ENCODE data around the gene MAB21L1.
A peak's percentile ranks its signal among the peaks of the same experiment; 100 is the strongest.

MAB21L1 gene

DNA sequence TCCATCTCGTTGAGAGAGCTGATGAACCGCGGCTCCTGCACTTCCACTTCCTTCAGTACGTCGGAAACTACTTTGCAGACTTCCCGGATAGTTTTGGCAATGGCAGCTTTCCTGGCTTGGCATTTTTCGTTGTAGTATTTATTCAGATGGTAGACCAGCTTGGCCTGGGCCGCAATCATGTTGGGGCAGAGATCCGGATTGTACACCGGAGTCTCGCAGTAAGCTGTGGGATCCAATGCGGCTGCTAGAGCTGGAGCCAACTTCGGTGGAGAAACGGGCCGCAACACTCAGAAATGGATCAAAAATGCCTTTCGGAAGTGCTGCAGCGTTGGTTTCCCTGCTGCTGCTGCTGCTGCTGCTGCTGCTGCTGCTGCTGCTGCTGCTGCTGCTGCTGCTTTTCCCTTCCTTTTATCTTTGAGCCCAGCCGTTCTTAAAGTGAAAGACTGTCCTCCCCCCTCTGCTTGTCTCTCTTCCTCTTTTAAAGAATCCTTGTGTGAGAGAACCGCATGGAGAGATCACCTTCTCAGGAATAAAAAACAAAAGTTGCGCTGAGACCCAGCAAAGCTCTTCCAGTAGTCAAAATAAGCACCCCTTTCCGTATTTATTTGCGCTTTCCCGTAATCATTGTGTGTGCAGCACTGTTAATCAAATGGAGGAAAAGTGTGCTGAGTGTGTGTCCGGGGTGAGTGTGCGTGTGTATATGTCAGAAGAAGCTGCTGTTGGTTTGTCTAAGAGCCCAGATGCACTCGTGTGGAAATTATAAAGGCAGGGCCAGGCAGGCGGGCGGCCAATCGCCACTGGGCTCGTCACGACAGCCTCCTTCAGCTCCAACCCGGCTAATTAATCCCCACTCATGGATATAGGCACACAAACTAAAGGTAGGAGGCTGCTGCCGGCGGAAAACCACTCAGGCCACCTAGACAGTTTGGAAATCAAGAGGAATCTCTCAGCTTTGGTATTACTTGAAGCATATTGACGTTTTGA is at the start of gene MAB21L1:
Gene MAB21L1, minus strand, starts transcription at position 730 of the 984 bp plus-strand sequence. Its CDS starts 551 bp downstream, at position 179.
- peak within 1 kb of the TSS; percentile 74 for H3K4me3 Mint-ChIP-seq

DNA sequence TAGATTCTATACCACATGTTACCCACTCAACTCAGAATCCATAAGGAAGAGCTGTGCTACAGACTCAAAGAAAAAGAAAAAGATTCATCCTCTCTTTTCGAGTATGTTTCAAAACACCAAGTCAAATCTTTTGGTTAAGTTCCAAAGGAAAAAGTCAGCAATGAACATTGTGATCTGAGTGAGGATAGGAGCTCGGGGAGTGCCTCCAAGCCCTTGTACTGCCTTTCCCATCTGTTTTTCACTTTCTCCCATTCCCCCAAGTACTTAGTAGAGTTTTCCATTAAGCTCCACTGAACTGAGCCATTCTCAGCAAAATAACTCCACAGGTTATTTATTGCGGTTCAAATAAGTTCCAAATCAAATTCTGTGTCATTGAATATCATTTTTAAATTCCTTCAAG is 47.7 kb upstream of the MAB21L1 start:
- no peaks in the 10 kb centered on the region for H3K4me1 Mint-ChIP-seq (ENCODE audit: low read depth)
- peaks cover 2% of the 10 kb centered on the region for H3K9me3 Mint-ChIP-seq
- no peaks in the 10 kb centered on the region for H3K36me3 Mint-ChIP-seq (ENCODE audit: low read depth)
- H3K27me3 Mint-ChIP-seq, result no peaks in the 10 kb centered on the region
- H3K4me3 Mint-ChIP-seq, result no peak overlapping the region
- DNase-seq, result no peak
- H3K27ac Mint-ChIP-seq, result no peak overlapping the region

More for the DNA sequence above, at the start of gene MAB21L1:
- Mint-ChIP-seq H3K27ac (no peak within 1 kb of the TSS), H3K4me1 (ENCODE audit: low read depth) (peaks cover 36% of the 10 kb centered on the region), H3K36me3 (ENCODE audit: low read depth) (no peaks in the 10 kb centered on the region), H3K9me3 (peaks cover 4% of the 10 kb centered on the region), H3K27me3 (peaks cover 73% of the 10 kb centered on the region)
- DNase-seq, result peak; percentile 30

DNA sequence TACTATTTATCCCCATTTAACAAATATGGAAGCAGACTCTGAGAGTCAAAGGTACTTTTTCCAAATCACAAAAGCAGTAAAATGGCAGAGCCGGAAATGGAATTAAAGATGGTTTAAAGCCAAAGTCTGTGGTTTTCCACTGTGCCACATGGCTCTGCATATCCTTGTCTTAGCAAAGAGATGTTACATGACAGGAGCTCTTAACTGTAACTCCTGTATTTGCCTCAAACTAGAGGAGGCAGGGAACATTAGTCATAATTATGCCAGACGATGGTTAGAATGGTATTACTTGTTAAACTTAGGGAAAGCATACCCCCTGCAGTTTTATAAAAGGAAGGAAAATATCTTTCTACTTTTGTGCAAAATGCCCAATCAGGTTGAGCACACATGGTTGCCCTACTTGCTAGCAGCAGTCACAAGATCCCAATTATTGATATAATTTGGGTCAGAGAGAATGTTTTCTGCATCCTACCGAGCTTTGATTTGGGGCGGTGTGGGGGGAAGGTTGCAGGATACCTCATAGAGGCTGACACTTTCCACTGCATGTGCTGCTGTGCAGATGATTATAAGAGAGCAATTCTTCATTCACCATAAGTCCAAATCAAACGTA is 42.0 kb upstream of the MAB21L1 start:
- DNase-seq, result no peak
- Mint-ChIP-seq H3K27me3 (no peaks in the 10 kb centered on the region), H3K36me3 (ENCODE audit: low read depth) (no peaks in the 10 kb centered on the region), H3K27ac (no peak overlapping the region), H3K4me1 (ENCODE audit: low read depth) (no peaks in the 10 kb centered on the region), H3K4me3 (no peak overlapping the region), H3K9me3 (no peaks in the 10 kb centered on the region)

DNA sequence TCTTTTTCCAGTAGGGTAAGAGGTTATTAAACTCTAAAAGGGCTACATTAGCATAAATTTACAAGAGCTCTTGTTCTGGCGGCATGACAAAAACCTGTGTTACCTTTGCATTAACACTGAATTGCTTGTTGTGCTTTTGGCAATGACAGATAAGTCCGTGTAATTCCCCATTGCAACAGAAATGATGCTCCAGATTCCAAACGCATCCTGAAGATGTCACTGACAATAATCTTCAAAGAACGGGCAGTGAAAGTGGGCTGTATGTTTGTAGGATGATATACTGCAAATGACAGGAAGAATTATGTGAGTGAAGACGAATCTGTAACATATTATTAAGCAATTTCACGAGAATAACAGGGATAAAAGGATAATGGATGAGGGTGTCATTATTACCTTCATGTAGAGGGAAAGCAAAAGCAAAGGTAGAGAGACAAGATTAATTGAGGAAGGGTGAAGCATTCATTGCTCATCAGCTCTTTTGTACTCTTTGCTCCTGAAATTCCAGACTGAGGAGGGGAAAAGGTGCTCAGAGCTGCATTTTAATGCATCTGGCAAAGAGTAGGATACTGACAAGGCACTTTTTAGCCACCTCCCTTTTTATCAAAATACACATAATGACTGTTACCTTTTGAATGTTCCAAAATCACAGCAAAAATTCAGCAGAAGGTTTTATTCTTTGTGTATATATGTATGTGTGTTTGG is 38.5 kb upstream of the MAB21L1 start:
- no peak overlapping the region for H3K4me3 Mint-ChIP-seq
- no peak overlapping the region for H3K27ac Mint-ChIP-seq
- H3K4me1 Mint-ChIP-seq (ENCODE audit: low read depth), result no peaks in the 10 kb centered on the region
- no peaks in the 10 kb centered on the region for H3K27me3 Mint-ChIP-seq
- H3K36me3 Mint-ChIP-seq (ENCODE audit: low read depth), result no peaks in the 10 kb centered on the region
- H3K9me3 Mint-ChIP-seq, result no peaks in the 10 kb centered on the region
- DNase-seq, result no peak

DNA sequence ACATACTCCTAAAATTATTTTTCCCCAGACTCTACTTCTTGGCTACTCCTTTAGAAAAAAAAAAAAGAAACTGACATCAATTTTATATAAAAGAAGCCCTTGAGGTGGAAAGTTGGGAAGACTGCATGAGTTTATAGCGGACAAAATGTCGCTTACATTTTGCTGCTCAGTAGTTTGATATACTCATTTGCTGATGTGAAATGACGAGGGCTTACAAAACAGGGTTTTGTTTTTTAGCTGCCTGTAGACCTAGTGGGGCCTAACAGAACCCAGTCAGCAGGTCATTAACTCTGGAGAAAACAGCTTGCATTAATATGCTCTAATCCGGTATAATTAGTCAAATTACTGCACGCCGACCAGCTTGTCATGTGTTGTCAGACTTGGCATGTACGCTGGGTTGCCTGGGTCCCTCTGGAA is 37.6 kb upstream of the MAB21L1 start:
- Mint-ChIP-seq H3K27me3 (no peaks in the 10 kb centered on the region), H3K27ac (no peak overlapping the region), H3K4me1 (ENCODE audit: low read depth) (no peaks in the 10 kb centered on the region), H3K4me3 (no peak overlapping the region), H3K9me3 (no peaks in the 10 kb centered on the region), H3K36me3 (ENCODE audit: low read depth) (no peaks in the 10 kb centered on the region)
- DNase-seq, result no peak

DNA sequence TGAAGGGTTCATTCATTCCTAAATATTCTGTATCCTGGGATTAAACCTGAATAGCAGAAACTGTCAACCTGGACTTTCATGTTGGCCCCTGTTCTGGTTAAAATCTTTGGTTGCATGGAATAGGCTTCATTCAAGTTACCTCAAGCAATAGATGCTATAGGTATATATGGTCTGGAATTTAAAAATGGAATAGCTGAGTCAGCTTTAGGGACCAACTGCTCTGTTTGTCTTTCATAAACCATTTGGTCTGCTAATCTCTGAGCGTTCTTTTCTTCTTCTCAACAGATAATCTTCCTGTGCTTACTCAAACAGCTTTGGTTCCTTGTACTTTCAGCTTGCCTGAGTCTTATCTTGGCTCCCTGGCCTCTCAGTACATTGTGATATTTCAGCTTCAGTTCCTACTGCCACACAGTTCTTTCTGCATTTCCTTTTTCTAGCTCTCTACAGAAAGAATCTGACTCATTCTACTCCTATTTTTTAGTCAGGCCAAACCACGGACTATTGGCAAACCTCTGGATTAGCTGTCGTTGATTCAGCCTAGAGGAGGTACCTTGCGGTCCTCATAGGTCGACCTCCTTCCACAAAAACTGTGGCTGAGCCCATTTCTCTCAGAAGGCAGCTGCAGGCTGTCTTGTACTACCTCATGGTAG is 35.9 kb upstream of the MAB21L1 start:
- H3K4me1 Mint-ChIP-seq (ENCODE audit: low read depth), result no peaks in the 10 kb centered on the region
- no peak for DNase-seq
- no peaks in the 10 kb centered on the region for H3K9me3 Mint-ChIP-seq
- no peak overlapping the region for H3K4me3 Mint-ChIP-seq
- H3K27me3 Mint-ChIP-seq, result no peaks in the 10 kb centered on the region
- no peak overlapping the region for H3K27ac Mint-ChIP-seq
- H3K36me3 Mint-ChIP-seq (ENCODE audit: low read depth), result no peaks in the 10 kb centered on the region

DNA sequence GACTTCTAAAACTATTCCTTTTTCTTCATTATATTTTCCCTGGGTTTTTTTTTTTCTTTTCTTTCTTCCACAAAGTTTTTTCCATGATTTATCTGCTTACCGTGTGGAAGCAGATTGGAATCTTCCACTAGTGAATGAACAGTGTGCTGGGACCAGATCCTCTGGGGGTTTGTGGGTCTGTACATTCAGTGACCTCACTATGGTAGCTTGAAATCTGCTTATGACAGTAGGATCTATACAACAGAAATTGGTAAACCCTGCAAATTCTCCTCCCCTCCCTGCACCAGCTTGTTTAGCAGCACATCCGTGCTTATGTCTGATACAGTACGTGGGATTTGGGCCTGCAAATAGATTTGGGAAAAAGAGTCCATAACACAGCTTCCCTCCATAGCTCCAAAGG is 26.0 kb upstream of the MAB21L1 start:
- no peaks in the 10 kb centered on the region for H3K36me3 Mint-ChIP-seq (ENCODE audit: low read depth)
- H3K4me1 Mint-ChIP-seq (ENCODE audit: low read depth), result no peaks in the 10 kb centered on the region
- H3K27ac Mint-ChIP-seq, result no peak overlapping the region
- H3K4me3 Mint-ChIP-seq, result no peak overlapping the region
- no peaks in the 10 kb centered on the region for H3K9me3 Mint-ChIP-seq
- no peaks in the 10 kb centered on the region for H3K27me3 Mint-ChIP-seq
- no peak for DNase-seq

DNA sequence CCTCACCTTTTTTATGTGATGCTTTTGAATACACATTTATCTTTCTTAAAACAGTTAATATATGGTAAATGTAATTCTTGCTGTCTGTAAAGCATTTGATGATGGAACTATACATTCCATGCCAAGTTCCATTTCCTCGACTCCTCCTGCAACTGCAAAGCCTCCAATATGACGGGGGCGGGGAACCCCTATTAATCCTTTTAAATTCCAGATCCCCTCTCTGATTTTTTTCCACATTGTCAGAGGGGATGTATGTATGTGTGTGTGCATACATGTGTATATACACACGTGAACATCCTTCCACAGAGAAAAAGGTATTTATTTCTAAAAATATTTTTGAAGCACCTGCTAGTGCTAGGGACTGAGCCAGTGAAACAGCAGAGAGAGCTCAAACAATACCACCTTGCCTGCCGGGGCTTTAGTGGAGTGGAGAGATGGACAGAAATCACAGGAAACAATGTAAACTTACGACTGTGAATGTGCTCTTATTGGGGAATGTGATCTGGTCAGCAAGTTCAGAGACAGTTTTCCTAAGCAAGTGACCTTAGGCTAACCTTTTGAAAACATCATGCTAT is 25.3 kb upstream of the MAB21L1 start:
- H3K4me3 Mint-ChIP-seq, result no peak overlapping the region
- no peak for DNase-seq
- no peaks in the 10 kb centered on the region for H3K4me1 Mint-ChIP-seq (ENCODE audit: low read depth)
- no peak overlapping the region for H3K27ac Mint-ChIP-seq
- H3K36me3 Mint-ChIP-seq (ENCODE audit: low read depth), result no peaks in the 10 kb centered on the region
- no peaks in the 10 kb centered on the region for H3K9me3 Mint-ChIP-seq
- H3K27me3 Mint-ChIP-seq, result no peaks in the 10 kb centered on the region

DNA sequence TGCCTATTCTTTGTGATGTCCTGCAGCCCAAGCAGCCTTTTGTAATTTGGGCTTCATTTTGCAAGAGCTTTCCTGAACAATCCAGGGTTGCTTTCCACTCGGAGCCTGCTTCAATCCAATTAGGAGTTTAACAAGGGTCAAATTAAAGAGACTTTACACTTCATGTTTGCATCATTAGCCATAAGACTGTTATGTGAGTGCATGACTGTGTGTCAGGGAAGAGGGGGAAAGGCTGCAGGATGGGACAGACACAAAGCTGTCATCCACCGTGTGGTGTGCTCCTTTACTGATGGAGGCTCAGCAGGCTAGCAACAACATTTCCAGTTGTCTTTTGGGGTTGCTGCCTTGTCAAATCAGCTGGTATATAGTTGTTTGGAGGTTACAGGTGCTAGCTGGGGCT is 23.7 kb upstream of the MAB21L1 start:
- no peaks in the 10 kb centered on the region for H3K36me3 Mint-ChIP-seq (ENCODE audit: low read depth)
- H3K27me3 Mint-ChIP-seq, result no peaks in the 10 kb centered on the region
- no peaks in the 10 kb centered on the region for H3K4me1 Mint-ChIP-seq (ENCODE audit: low read depth)
- no peak overlapping the region for H3K4me3 Mint-ChIP-seq
- H3K27ac Mint-ChIP-seq, result no peak overlapping the region
- DNase-seq, result no peak
- peaks cover 2% of the 10 kb centered on the region for H3K9me3 Mint-ChIP-seq

DNA sequence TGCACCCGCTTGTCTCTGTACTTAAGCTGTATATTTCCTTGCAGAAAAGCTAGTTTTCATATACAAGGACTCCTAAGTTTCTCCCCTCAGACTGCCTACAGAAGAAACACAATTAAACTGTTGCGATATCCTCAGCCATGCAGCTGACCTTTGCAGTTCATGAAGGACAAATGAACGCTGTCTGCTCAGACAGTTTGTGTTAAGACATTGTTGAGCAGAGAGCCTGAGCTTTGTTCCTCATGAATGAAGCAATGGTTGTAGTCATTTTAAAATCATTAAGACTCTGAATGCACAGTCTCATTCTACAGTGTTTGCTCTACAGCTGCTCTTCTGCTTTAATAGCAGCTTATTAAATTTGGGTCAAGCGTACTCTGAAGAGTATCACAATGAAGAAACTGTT is 23.2 kb upstream of the MAB21L1 start:
- Mint-ChIP-seq H3K36me3 (ENCODE audit: low read depth) (no peaks in the 10 kb centered on the region), H3K4me1 (ENCODE audit: low read depth) (no peaks in the 10 kb centered on the region), H3K27ac (no peak overlapping the region), H3K4me3 (no peak overlapping the region), H3K27me3 (no peaks in the 10 kb centered on the region), H3K9me3 (peaks cover 2% of the 10 kb centered on the region)
- DNase-seq, result no peak

DNA sequence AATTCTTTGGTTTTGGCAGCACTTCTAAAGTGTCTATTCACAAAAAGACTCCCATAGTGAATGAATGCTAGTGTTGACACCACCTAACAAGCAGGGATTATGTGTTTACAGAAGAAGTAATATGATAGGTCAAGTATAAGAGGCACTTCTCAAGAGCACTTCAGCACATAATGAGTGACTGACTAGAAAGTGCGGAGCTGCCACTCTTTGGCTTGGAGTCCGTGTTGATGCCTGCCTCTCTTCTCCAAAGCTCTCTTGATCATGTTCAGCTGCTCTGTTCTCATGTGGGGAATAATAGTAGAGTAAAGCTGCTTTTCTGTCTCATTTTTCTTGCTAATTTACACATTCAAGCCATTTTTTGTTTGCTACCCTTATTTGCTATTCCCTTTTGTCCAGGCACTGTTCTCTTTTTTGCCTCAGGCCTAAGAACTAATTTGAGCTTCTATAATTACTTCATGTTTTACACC is 22.7 kb upstream of the MAB21L1 start:
- H3K27ac Mint-ChIP-seq, result no peak overlapping the region
- DNase-seq, result no peak
- H3K27me3 Mint-ChIP-seq, result no peaks in the 10 kb centered on the region
- H3K4me3 Mint-ChIP-seq, result no peak overlapping the region
- H3K9me3 Mint-ChIP-seq, result peaks cover 2% of the 10 kb centered on the region
- no peaks in the 10 kb centered on the region for H3K4me1 Mint-ChIP-seq (ENCODE audit: low read depth)
- H3K36me3 Mint-ChIP-seq (ENCODE audit: low read depth), result no peaks in the 10 kb centered on the region

DNA sequence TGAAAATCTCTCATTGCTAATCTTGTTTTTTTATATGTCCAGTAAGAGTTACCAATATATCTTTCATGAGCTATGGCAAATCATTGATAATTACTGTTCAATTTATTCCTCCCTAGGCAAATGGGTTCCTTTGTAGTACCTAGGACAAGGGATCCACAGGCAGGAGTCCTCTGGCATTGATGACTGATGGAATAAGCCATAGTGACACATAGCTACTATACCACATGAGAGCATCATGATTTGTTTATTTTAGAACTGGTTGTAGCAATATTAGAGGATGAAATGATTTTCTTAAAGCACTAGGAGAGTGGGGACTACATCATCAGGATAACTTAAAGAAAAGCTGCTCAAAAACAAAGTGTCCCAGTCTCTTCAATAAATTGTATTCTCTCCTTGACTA is 21.7 kb upstream of the MAB21L1 start:
- DNase-seq, result no peak
- Mint-ChIP-seq H3K4me1 (ENCODE audit: low read depth) (no peaks in the 10 kb centered on the region), H3K4me3 (no peak overlapping the region), H3K27ac (no peak overlapping the region), H3K9me3 (peaks cover 2% of the 10 kb centered on the region), H3K36me3 (ENCODE audit: low read depth) (no peaks in the 10 kb centered on the region), H3K27me3 (no peaks in the 10 kb centered on the region)

DNA sequence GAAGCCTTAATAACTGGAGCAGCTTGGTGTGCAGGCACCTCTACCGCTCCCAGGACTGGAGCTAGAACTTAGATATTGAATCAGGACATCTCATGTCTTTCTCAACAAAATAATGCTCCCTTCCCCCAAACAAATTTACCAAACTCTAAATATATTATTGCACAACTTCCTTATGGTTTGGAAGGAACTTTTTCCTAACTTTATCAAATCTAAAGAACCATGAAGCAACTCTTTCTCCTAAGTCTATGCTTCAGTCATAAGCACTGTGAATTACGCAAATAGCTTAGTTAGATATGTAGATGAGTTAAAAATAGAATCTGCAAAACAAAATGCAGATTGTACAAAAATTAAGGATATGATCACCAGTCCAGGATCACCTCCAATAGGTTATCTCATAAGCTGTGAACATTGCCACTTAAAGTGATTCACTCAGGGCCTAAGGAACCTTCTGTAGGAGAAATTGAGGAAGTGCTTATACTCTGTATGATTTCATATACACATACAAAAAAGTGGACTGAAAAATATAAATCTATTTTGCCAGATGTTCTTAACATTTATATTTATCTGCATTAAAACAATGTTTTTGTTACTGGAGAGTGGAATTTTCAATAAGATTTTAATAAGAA is 20.4 kb upstream of the MAB21L1 start:
- DNase-seq, result no peak
- no peaks in the 10 kb centered on the region for H3K27me3 Mint-ChIP-seq
- H3K36me3 Mint-ChIP-seq (ENCODE audit: low read depth), result no peaks in the 10 kb centered on the region
- H3K9me3 Mint-ChIP-seq, result peaks cover 4% of the 10 kb centered on the region
- H3K27ac Mint-ChIP-seq, result no peak overlapping the region
- no peak overlapping the region for H3K4me3 Mint-ChIP-seq
- H3K4me1 Mint-ChIP-seq (ENCODE audit: low read depth), result no peaks in the 10 kb centered on the region

DNA sequence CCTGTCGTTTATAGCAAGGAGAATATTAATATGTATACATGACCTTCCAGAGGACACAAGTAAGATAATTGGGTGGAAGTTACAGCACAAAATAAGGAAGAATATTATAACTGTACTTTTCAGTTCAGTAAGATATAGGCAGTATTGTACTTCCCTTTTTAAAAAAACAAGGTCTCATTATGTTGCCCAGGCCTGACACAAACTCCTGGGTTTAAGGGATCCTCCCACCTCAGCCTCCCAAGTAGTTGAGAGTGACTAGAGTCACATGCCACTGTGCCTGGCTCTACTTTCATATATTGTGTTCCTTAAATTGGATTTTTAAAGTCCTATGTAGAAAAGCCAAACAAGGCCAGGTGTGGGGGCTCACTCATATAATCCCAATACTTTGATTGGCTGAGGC is 19.5 kb upstream of the MAB21L1 start:
- Mint-ChIP-seq H3K27ac (no peak overlapping the region), H3K4me3 (no peak overlapping the region), H3K9me3 (peaks cover 4% of the 10 kb centered on the region), H3K4me1 (ENCODE audit: low read depth) (no peaks in the 10 kb centered on the region), H3K36me3 (ENCODE audit: low read depth) (no peaks in the 10 kb centered on the region), H3K27me3 (no peaks in the 10 kb centered on the region)
- no peak for DNase-seq

Measured in activated T-cell treated with anti-CD3 and anti-CD28 coated beads, Interleukin-2, amount 50 U/mL, for 24 hours (primary cell).